Measurements from ENCODE around the gene NASP.

The NASP gene, protein sequence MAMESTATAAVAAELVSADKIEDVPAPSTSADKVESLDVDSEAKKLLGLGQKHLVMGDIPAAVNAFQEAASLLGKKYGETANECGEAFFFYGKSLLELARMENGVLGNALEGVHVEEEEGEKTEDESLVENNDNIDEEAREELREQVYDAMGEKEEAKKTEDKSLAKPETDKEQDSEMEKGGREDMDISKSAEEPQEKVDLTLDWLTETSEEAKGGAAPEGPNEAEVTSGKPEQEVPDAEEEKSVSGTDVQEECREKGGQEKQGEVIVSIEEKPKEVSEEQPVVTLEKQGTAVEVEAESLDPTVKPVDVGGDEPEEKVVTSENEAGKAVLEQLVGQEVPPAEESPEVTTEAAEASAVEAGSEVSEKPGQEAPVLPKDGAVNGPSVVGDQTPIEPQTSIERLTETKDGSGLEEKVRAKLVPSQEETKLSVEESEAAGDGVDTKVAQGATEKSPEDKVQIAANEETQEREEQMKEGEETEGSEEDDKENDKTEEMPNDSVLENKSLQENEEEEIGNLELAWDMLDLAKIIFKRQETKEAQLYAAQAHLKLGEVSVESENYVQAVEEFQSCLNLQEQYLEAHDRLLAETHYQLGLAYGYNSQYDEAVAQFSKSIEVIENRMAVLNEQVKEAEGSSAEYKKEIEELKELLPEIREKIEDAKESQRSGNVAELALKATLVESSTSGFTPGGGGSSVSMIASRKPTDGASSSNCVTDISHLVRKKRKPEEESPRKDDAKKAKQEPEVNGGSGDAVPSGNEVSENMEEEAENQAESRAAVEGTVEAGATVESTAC

DNA sequence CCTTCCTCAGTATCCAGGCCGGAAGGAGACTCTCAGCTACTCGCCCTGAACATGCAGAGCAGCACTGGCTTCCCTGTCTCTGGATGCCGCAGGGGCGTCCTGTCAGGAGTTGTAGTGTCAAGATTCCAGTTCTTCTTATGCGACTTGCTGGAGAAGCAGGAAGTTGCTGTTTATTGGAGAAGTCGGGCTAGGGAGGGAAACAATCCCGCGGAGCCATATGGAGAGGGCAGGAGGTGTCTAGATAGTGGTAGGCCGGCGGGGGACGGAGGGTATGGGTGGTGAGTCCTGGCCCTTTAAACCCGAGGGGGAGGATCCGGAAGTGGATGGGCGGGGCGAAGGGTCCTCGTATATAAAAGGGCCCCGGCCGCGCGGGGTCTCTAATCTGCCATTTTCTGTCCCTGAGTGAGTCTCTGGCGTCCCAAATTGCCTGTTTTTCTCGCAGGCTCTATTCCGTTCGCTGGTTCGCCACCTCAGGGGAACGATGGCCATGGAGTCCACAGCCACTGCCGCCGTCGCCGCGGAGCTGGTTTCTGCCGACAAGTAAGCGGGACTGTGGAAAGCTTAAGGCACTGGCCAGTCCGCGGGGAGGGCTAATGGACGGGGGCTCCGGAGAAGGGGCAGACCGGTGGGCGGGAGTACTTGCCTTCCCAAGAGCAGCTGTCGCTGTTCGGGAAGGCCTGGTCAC lies at the start of gene NASP:
Gene NASP (plus strand): TSS at position 376 of the 685 bp plus-strand sequence. CDS start 106 bp downstream, at position 482.
- H3K4me3 ChIP-seq (ENCODE audit: low read depth, low read length), result peak within 1 kb of the TSS; percentile 100
- TF ChIP-seq, protein P1, sequence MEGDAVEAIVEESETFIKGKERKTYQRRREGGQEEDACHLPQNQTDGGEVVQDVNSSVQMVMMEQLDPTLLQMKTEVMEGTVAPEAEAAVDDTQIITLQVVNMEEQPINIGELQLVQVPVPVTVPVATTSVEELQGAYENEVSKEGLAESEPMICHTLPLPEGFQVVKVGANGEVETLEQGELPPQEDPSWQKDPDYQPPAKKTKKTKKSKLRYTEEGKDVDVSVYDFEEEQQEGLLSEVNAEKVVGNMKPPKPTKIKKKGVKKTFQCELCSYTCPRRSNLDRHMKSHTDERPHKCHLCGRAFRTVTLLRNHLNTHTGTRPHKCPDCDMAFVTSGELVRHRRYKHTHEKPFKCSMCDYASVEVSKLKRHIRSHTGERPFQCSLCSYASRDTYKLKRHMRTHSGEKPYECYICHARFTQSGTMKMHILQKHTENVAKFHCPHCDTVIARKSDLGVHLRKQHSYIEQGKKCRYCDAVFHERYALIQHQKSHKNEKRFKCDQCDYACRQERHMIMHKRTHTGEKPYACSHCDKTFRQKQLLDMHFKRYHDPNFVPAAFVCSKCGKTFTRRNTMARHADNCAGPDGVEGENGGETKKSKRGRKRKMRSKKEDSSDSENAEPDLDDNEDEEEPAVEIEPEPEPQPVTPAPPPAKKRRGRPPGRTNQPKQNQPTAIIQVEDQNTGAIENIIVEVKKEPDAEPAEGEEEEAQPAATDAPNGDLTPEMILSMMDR (IDR thresholded peaks at IDR 0.05; ENCODE audit: borderline replicate concordance, insufficient read depth, low read depth, low read length), result no peak

DNA sequence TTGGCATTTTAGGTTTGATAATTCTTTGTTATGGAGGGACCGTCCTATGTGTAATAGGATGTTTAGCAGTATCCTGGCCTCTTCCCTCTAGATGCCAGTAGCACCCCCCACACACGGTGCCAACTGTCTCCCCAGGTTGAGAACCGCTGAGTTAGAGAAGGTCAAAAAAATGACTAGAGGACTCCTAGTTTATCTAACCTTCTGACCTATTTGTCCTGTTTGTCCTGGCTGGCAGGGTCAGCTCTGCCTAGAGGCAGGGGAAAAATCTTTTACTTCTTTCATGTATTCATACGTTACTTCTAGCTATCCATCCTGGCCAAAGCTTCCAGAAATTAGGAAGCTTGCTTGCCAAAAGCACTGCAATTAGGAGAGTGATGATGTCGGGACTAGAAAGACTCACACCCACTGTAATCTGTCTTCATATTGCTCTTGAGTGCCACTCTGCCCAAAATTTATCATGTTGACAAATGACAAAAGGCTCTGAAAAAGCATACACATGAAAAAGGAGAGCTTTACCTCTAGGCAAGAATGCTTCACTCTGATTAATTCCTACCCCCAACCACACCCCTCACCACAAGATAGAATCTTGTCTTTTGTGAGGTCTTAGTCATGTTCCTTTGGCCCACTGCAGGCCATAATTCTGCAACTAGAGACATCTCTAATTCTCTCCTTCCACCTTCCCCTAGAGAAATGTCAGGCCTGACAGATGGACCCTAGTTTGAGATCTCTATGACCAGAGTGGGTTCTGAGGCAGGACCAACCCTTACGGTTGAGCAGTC lies 47.7 kb upstream of the NASP start:
- no peak overlapping the region for H3K4me3 ChIP-seq (ENCODE audit: low read depth, low read length)
- TF ChIP-seq, protein P1 (IDR thresholded peaks at IDR 0.05; ENCODE audit: borderline replicate concordance, insufficient read depth, low read depth, low read length), result no peak

DNA sequence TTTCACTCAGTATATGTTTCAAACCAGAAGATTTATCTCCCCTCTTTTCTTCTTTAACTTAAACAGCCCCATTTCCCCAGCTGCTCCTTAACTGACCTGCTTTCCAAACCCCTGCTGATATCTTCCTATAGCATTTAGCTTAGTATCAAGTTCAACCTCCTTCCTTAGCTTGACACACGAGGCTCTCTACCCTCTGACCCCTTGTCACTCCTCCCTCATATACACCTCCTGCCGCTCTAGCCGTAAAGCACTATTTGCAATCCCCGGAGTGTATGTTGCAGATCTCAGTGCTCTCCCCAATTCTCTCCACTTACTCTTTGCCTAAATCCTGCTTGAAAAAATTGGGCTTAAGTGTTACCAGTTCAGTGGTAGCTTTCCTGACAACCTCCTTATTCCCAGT lies 47.0 kb upstream of the NASP start:
- no peak overlapping the region for H3K4me3 ChIP-seq (ENCODE audit: low read depth, low read length)
- TF ChIP-seq, protein P1 (IDR thresholded peaks at IDR 0.05; ENCODE audit: borderline replicate concordance, insufficient read depth, low read depth, low read length), result no peak

- H3K4me3 ChIP-seq (ENCODE audit: low read depth, low read length), result no peak overlapping the region
- TF ChIP-seq, protein P1 (IDR thresholded peaks at IDR 0.05; ENCODE audit: borderline replicate concordance, insufficient read depth, low read depth, low read length), result no peak
These were observed 42.6 kb upstream of the NASP start for GRCh38 chr1:45541193-45541592.

GRCh38 chr1:45542591-45542990 lies 41.2 kb upstream of the NASP start:
- TF ChIP-seq, protein P1 (IDR thresholded peaks at IDR 0.05; ENCODE audit: borderline replicate concordance, insufficient read depth, low read depth, low read length), result no peak
- H3K4me3 ChIP-seq (ENCODE audit: low read depth, low read length), result no peak overlapping the region

DNA sequence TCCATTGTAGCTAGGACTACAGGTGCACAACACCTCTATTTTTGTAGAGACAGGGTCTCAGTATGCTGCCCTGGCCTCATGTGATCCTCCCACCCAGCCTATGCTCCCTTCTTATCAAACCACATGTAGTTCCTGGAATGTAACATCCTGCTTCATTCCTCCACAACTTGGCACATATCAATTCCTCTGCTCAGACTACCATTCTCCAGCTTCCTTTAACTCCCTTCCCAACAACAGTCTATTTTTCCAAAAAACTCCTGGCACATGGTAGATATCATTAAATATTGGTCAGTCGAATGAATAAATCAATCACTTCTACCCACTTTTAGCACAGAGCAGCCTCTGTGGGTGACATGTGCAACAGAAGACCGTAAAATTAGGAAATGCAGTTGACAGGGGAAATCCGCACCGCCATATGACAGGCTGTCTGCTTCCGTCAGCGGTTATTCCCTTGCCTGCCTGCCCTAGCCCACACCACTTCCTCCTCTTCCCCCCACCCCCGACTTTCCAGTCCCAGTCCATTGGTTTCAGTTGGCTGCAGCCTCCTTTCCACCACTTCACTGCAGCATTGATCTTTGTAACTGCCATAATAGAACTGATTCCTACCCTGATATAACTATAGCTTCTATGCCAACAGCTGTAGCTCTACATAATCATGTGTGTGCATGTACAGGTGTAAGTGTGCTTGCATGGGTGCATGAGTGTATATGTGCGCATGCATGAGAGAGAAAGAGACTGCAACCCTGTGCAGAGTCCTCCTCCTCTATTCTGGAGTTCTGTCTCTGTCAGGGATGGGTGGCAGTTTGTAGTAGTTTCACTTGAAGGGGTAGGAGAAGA lies 40.0 kb upstream of the NASP start:
- TF ChIP-seq, protein P1 (IDR thresholded peaks at IDR 0.05; ENCODE audit: borderline replicate concordance, insufficient read depth, low read depth, low read length), result no peak
- no peak overlapping the region for H3K4me3 ChIP-seq (ENCODE audit: low read depth, low read length)
